NCI-H526 treated with DMSO at 0.1 percent for 48 hours (cell line): ENCODE data around the gene PTRH2.

ENCODE experiments used
- DNase-seq: peaks from one replicate; lab custom pipeline; 2025; lab: John Stamatoyannopoulos, UW

The PTRH2 gene

GRCh38 chr17:59719526-59719925 lies 12.3 kb upstream of the PTRH2 start:
- no peak for DNase-seq

GRCh38 chr17:59716427-59716826 lies 9.2 kb upstream of the PTRH2 start:
- DNase-seq, result no peak

- DNase-seq, result no peak
Measured at GRCh38 chr17:59714255-59714654, 7.0 kb upstream of the PTRH2 start.

GRCh38 chr17:59712862-59713261 lies 5.6 kb upstream of the PTRH2 start:
- no peak for DNase-seq

- DNase-seq, result no peak
Measured at GRCh38 chr17:59711936-59712335, 4.7 kb upstream of the PTRH2 start.

- no peak for DNase-seq
Measured at GRCh38 chr17:59707971-59708430, 771 bp upstream of the PTRH2 start.

- no peak for DNase-seq
Measured at GRCh38 chr17:59702304-59702703, 4.9 kb downstream of the PTRH2 start.

- DNase-seq, result no peak
Measured at GRCh38 chr17:59699786-59700185, 7.4 kb downstream of the PTRH2 start.

GRCh38 chr17:59699218-59699617 lies 8.0 kb downstream of the PTRH2 start:
- no peak for DNase-seq

GRCh38 chr17:59698143-59698542 lies 9.1 kb downstream of the PTRH2 start:
- DNase-seq, result no peak

- DNase-seq, result no peak
Measured at GRCh38 chr17:59696682-59697277, 10.4 kb downstream of the PTRH2 start.

GRCh38 chr17:59695945-59696681 lies 11.1 kb downstream of the PTRH2 start:
- DNase-seq, result no peak

- DNase-seq, result no peak
Measured at GRCh38 chr17:59694344-59694743, 12.9 kb downstream of the PTRH2 start.

GRCh38 chr17:59693582-59693981 lies 13.6 kb downstream of the PTRH2 start:
- no peak for DNase-seq

GRCh38 chr17:59688496-59688895 lies 18.7 kb downstream of the PTRH2 start:
- no peak for DNase-seq

GRCh38 chr17:59688008-59688407 lies 19.2 kb downstream of the PTRH2 start:
- DNase-seq, result no peak

- DNase-seq, result no peak
Measured at GRCh38 chr17:59684967-59685366, 22.3 kb downstream of the PTRH2 start.

GRCh38 chr17:59683283-59683682 lies 23.9 kb downstream of the PTRH2 start:
- no peak for DNase-seq

- no peak for DNase-seq
Measured at GRCh38 chr17:59680314-59680713, 26.9 kb downstream of the PTRH2 start.

- DNase-seq, result no peak
Measured at GRCh38 chr17:59678918-59679317, 28.3 kb downstream of the PTRH2 start.

GRCh38 chr17:59676716-59677115 lies 30.5 kb downstream of the PTRH2 start:
- no peak for DNase-seq

GRCh38 chr17:59675231-59675630 lies 32.0 kb downstream of the PTRH2 start:
- no peak for DNase-seq

GRCh38 chr17:59671386-59671785 lies 35.8 kb downstream of the PTRH2 start:
- no peak for DNase-seq

GRCh38 chr17:59669944-59670343 lies 37.3 kb downstream of the PTRH2 start:
- DNase-seq, result no peak
